Choroid plexus epithelial cell (primary cell): ENCODE data around the gene SOHLH1.
"Not testable (repeated sequence)": the region's sequence is repeated elsewhere in the genome, so short reads cannot be mapped to it uniquely, and the experiment has no call there.

Experiments used
- DNase-seq: peaks from one replicate; pipeline ENCODE4 v3.0.0-alpha.2; 2010; ENCODE audit warnings: low read depth
- H3K4me3 ChIP-seq: 2 replicates; pipeline ENCODE4 v1.5.1; 2011; ENCODE audit warnings: low read depth, mild to moderate bottlenecking, control low read depth, low read length, moderate library complexity
- CTCF ChIP-seq: conservative IDR thresholded peaks from 2 replicates; pipeline ENCODE4 v1.5.1; 2011; ENCODE audit warnings: low read depth, mild to moderate bottlenecking, control low read depth, inconsistent platforms, low read length, moderate library complexity

Gene SOHLH1

GRCh38 chr9:135680056-135680455, 19.2 kb downstream of the SOHLH1 start:
- TF ChIP-seq CTCF, result no peak
- no peak for DNase-seq
- H3K4me3 ChIP-seq, result no peak overlapping the region

- no peak for TF ChIP-seq CTCF
- H3K4me3 ChIP-seq, result no peak overlapping the region
- DNase-seq, result no peak
Observed at GRCh38 chr9:135678236-135679017, 20.9 kb downstream of the SOHLH1 start.

GRCh38 chr9:135677641-135678168, 21.6 kb downstream of the SOHLH1 start:
- no peak overlapping the region for H3K4me3 ChIP-seq
- no peak for TF ChIP-seq CTCF
- no peak for DNase-seq

GRCh38 chr9:135676891-135677290, 22.4 kb downstream of the SOHLH1 start:
- no peak for TF ChIP-seq CTCF
- DNase-seq, result no peak
- no peak overlapping the region for H3K4me3 ChIP-seq

- DNase-seq, result no peak
- no peak for TF ChIP-seq CTCF
- H3K4me3 ChIP-seq, result no peak overlapping the region
Observed at GRCh38 chr9:135674977-135675376, 24.3 kb downstream of the SOHLH1 start.

- H3K4me3 ChIP-seq, result no peak overlapping the region
- no peak for TF ChIP-seq CTCF
- no peak for DNase-seq
Observed at GRCh38 chr9:135673941-135674340, 25.3 kb downstream of the SOHLH1 start.

- DNase-seq, H3K4me3 ChIP-seq: not testable (repeated sequence)
Observed at GRCh38 chr9:135672786-135673185, 26.5 kb downstream of the SOHLH1 start.
